OCI-LY1 (cell line): Measurements from ENCODE around the gene GNAS.

Experiments
- H2AFZ ChIP-seq: fragments of 200-600 bp; sonication (generic), shearing (Covaris generic); 2 replicates; pipeline ENCODE4 v1.6.0; 2014; ENCODE audit warnings: antibody characterized with exemption, mild to moderate bottlenecking, low read length
- H3F3A ChIP-seq: fragments of 200-600 bp; sonication (generic), shearing (Covaris generic); 2 replicates; pipeline ENCODE4 v1.6.0; 2014; ENCODE audit warnings: mild to moderate bottlenecking, antibody characterized with exemption, low read length, moderate library complexity; ENCODE audit not compliant: insufficient read depth
- H3K27ac ChIP-seq: fragments of 200-600 bp; sonication (generic); 2 replicates; pipeline ENCODE4 v1.5.1; 2014; ENCODE audit warnings: low read length, mixed run types, mild to moderate bottlenecking, low read depth; ENCODE audit not compliant: poor library complexity, severe bottlenecking
- H3K27me3 ChIP-seq: fragments of 200-600 bp; sonication (generic); 2 replicates; pipeline ENCODE4 v1.6.0; 2014; ENCODE audit warnings: antibody characterized with exemption, mild to moderate bottlenecking, low read length, moderate library complexity; ENCODE audit not compliant: insufficient read depth
- H3K36me3 ChIP-seq: fragments of 200-600 bp; sonication (generic); 2 replicates; pipeline ENCODE4 v1.6.1; 2014; ENCODE audit warnings: mild to moderate bottlenecking, antibody characterized with exemption, low read length, moderate library complexity, mixed read lengths; ENCODE audit not compliant: insufficient read depth
- H3K4me1 ChIP-seq: fragments of 200-600 bp; sonication (generic); 2 replicates; pipeline ENCODE4 v1.5.1; 2014; ENCODE audit warnings: mild to moderate bottlenecking, low read length, moderate library complexity; ENCODE audit not compliant: insufficient read depth, severe bottlenecking
- H3K4me2 ChIP-seq: fragments of 200-600 bp; sonication (generic), shearing (Covaris generic); 2 replicates; pipeline ENCODE4 v1.6.1; 2014; ENCODE audit warnings: low read length
- H3K4me3 ChIP-seq: fragments of 200-600 bp; sonication (generic); 2 replicates; pipeline ENCODE4 v1.5.1; 2014; ENCODE audit warnings: low read length, low read depth, mild to moderate bottlenecking, mixed read lengths; ENCODE audit not compliant: poor library complexity, severe bottlenecking
- H3K79me2 ChIP-seq: fragments of 200-600 bp; shearing (Covaris generic); 2 replicates; pipeline ENCODE4 v1.6.1; 2016; ENCODE audit warnings: mixed run types, low read length, mixed read lengths; ENCODE audit not compliant: insufficient read depth
- H3K9ac ChIP-seq: fragments of 200-600 bp; sonication (generic), shearing (Covaris generic); 2 replicates; pipeline ENCODE4 v1.6.1; 2014; ENCODE audit warnings: mild to moderate bottlenecking, low read length, mixed read lengths
- H3K9me2 ChIP-seq: fragments of 200-600 bp; sonication (generic), shearing (Covaris generic); 2 replicates; pipeline ENCODE4 v1.6.1; 2014; ENCODE audit warnings: low read depth, mild to moderate bottlenecking, low read length, mixed read lengths
- H3K9me3 ChIP-seq: fragments of 200-600 bp; shearing (Covaris generic); 2 replicates; pipeline ENCODE4 v1.6.1; 2014; ENCODE audit warnings: low read length, mixed read lengths
- H4K20me1 ChIP-seq: fragments of 200-600 bp; sonication (generic), shearing (Covaris generic); 2 replicates; pipeline ENCODE4 v1.6.0; 2016; ENCODE audit warnings: mild to moderate bottlenecking, low read length; ENCODE audit not compliant: insufficient read depth
- CTCF ChIP-seq: fragments of 200-600 bp; sonication (generic), shearing (Covaris generic); IDR thresholded peaks from 2 replicates; pipeline ENCODE4 v1.5.1; 2017; ENCODE audit warnings: mild to moderate bottlenecking, antibody characterized with exemption, low read length, moderate library complexity, mixed read lengths
- EZH2 ChIP-seq: fragments of 200-600 bp; sonication (generic), shearing (Covaris generic); IDR thresholded peaks from 2 replicates; pipeline ENCODE4 v1.8.0; 2017; ENCODE audit warnings: borderline replicate concordance, mixed run types, mild to moderate bottlenecking, antibody characterized with exemption, low read length, moderate library complexity, mixed read lengths

GNAS gene

GRCh38 chr20:58853976-58854637 lies 1.6 kb downstream of the GNAS start:
- Histone ChIP-seq H3K79me2 (no peaks in the 10 kb centered on the region), H3K4me1 (peaks cover 25% of the 10 kb centered on the region), H3K4me2 (no peak overlapping the region), H3F3A (no peaks in the 10 kb centered on the region), H3K9ac (no peak overlapping the region), H4K20me1 (no peaks in the 10 kb centered on the region), H3K27ac (no peak overlapping the region), H3K9me2 (no peaks in the 10 kb centered on the region), H3K36me3 (no peaks in the 10 kb centered on the region), H3K9me3 (no peaks in the 10 kb centered on the region), H2AFZ (no peak overlapping the region), H3K4me3 (no peak overlapping the region), H3K27me3 (peaks cover 4% of the 10 kb centered on the region; the same call in 1 of the 2 replicates)
- TF ChIP-seq CTCF (no peak), EZH2 (no peak)

GRCh38 chr20:58854638-58855471 lies 2.3 kb downstream of the GNAS start:
- Histone ChIP-seq H3K79me2 (no peaks in the 10 kb centered on the region), H3K9ac (no peak overlapping the region), H3K27me3 (peaks cover 4% of the 10 kb centered on the region; the same call in 1 of the 2 replicates), H3K36me3 (no peaks in the 10 kb centered on the region), H3K4me3 (no peak overlapping the region), H2AFZ (no peak overlapping the region), H3K27ac (no peak overlapping the region), H4K20me1 (no peaks in the 10 kb centered on the region), H3K4me1 (peaks cover 17% of the 10 kb centered on the region), H3F3A (no peaks in the 10 kb centered on the region), H3K9me3 (no peaks in the 10 kb centered on the region), H3K4me2 (no peak overlapping the region), H3K9me2 (no peaks in the 10 kb centered on the region)
- no peak for TF ChIP-seq CTCF
- no peak for TF ChIP-seq EZH2

GRCh38 chr20:58855506-58856389 lies 3.2 kb downstream of the GNAS start:
- H3K27ac ChIP-seq, result no peak overlapping the region
- no peaks in the 10 kb centered on the region for H3K9me3 ChIP-seq
- H2AFZ ChIP-seq, result no peak overlapping the region
- H3K79me2 ChIP-seq, result no peaks in the 10 kb centered on the region
- H3K4me3 ChIP-seq, result no peak overlapping the region
- H3F3A ChIP-seq, result no peaks in the 10 kb centered on the region
- H4K20me1 ChIP-seq, result no peaks in the 10 kb centered on the region
- no peaks in the 10 kb centered on the region for H3K36me3 ChIP-seq
- no peak overlapping the region for H3K4me2 ChIP-seq
- no peak overlapping the region for H3K9ac ChIP-seq
- TF ChIP-seq CTCF (no peak), EZH2 (no peak)
- H3K9me2 ChIP-seq, result no peaks in the 10 kb centered on the region
- H3K4me1 ChIP-seq, result peaks cover 16% of the 10 kb centered on the region
- peaks cover 4% of the 10 kb centered on the region; the same call in 1 of the 2 replicates for H3K27me3 ChIP-seq
